Measurements from ENCODE around the gene SLC9A9. TPM values are rescaled to one million over a fixed set of nuclear protein-coding genes. Genes with fewer than 3 reads are reported as not detected.

SLC9A9 gene
- total RNA-seq, 1 experiment from 2014 or later, result 2.2 TPM

DNA sequence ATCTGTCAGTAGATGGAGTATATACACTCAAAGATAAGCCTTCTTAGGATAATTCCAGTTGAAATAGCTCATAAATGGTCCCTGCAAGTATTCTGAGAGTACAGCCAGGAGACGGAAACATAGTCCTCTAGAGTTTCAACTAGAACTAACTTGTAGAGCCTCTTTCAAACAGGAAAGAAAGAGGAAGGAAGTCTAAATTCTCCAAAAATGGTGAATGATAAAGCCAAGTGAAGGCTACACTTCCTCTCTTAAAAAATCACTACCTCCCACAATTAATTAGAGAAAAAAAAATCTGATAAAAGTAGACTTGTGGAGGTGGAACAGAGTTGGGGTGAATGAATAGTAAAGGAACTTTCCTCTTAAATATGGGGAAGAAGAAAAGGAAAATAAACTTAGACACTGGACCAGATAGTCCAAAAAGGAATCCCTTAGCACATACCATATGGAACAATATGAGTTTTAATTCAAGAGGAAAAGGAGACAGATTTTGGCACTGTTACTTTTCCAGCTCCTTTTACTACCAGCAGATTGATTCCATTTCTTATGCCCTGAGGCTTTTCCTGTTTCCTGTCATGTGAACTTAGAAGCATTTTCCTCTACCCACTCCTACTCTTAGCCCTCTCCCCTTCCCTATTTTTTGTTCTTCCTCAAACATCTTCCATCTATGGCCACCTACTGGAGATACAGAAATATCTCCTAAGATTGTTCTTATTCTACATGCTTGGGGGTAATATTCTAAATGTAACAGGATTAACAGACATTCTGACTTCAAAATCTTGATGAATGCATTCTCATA is 521.1 kb downstream of the SLC9A9 start:
- H3K9me3 ChIP-seq (ENCODE audit: low read length), result no peaks in the 10 kb centered on the region
- peak; percentile 67 for DNase-seq
- no peaks in the 10 kb centered on the region for H3K9me2 ChIP-seq (replicated peaks; ENCODE audit: insufficient read depth, low read length)
- no peaks in the 10 kb centered on the region for H3K27me3 ChIP-seq (ENCODE audit: low read length)
- peaks cover 34% of the 10 kb centered on the region for H3K4me1 ChIP-seq (ENCODE audit: low read length)
- no peak overlapping the region for H3K9ac ChIP-seq (ENCODE audit: low read length)
- H2AFZ ChIP-seq (ENCODE audit: low read length), result no peak overlapping the region
- H3K27ac ChIP-seq (ENCODE audit: low read length), result no peak overlapping the region
- no peak overlapping the region for H3K4me3 ChIP-seq (ENCODE audit: low read length)
- H3K36me3 ChIP-seq (ENCODE audit: insufficient read depth, low read length), result no peaks in the 10 kb centered on the region
- peak overlapping the region; percentile 3 for H3K4me2 ChIP-seq (ENCODE audit: low read depth, low read length, poor library complexity, severe bottlenecking)
- no peaks in the 10 kb centered on the region for H4K20me1 ChIP-seq (ENCODE audit: insufficient read depth, low read depth, low read length)
- H3K79me2 ChIP-seq (ENCODE audit: low read length), result no peaks in the 10 kb centered on the region

DNA sequence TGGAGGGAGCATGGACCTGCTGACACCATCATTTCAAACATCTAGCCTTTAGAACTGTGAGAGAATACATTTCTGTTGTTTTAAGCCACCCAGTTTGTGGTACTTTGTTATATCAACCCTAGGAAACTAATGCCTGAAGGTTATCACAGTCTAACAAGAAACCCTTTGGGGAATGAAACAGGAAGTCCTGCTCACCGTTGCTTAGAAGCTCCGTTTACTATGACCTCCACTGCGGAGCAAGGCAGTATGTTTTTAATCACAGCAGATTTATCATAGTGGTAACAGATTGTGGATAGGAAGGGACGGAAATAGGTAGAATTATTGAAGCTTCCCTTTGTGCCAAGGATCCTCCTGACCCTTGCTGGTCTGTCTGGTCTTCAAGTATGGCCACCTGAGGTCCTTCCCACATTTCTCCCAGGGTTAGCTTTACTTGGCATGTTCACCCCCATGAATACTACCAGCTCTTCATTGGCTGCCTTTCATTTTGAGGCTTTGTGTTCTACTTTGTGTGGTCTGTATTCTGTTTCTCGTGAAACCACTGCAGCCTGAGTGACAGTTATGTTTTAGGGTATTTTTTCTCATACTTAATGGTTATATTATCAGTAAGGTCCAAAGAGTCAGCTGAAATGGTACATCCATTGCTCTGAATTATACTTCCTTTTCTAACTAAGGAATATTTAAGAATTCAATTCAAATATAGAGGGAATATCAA is 527.1 kb downstream of the SLC9A9 start:
- H3K27me3 ChIP-seq (ENCODE audit: low read length), result no peaks in the 10 kb centered on the region
- no peaks in the 10 kb centered on the region for H4K20me1 ChIP-seq (ENCODE audit: insufficient read depth, low read depth, low read length)
- H3K27ac ChIP-seq (ENCODE audit: low read length), result no peak overlapping the region
- H3K4me2 ChIP-seq (ENCODE audit: low read depth, low read length, poor library complexity, severe bottlenecking), result peak overlapping the region; percentile 32
- no peak overlapping the region for H3K9ac ChIP-seq (ENCODE audit: low read length)
- H3K4me3 ChIP-seq (ENCODE audit: low read length), result no peak overlapping the region
- no peaks in the 10 kb centered on the region for H3K9me3 ChIP-seq (ENCODE audit: low read length)
- DNase-seq, result no peak
- H3K4me1 ChIP-seq (ENCODE audit: low read length), result peaks cover 31% of the 10 kb centered on the region
- no peaks in the 10 kb centered on the region for H3K79me2 ChIP-seq (ENCODE audit: low read length)
- no peaks in the 10 kb centered on the region for H3K36me3 ChIP-seq (ENCODE audit: insufficient read depth, low read length)
- no peaks in the 10 kb centered on the region for H3K9me2 ChIP-seq (replicated peaks; ENCODE audit: insufficient read depth, low read length)
- H2AFZ ChIP-seq (ENCODE audit: low read length), result no peak overlapping the region

DNA sequence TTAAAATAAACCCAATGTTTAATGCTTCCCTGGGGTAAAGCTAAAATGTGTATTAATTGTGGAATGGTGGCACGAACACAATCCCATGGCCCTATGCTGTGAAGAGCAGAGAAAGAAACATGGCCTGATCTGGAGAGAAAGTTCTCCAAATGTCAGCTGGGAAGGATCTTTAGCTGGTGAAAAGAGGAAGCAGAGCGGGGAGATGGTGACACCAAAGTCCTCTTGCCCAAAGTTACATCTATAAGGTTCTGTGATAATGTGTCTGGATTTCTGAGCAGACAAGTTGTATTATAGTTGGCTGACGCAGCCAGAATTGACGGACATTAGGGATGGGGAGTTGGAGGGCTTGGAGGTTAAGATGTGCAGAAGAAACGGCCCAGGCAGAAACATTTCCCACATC is 532.5 kb downstream of the SLC9A9 start:
- H2AFZ ChIP-seq (ENCODE audit: low read length), result peak overlapping the region; percentile 65; the same call in 1 of the 2 replicates
- no peaks in the 10 kb centered on the region for H3K9me2 ChIP-seq (replicated peaks; ENCODE audit: insufficient read depth, low read length)
- H3K27ac ChIP-seq (ENCODE audit: low read length), result no peak overlapping the region
- H3K27me3 ChIP-seq (ENCODE audit: low read length), result no peaks in the 10 kb centered on the region
- no peaks in the 10 kb centered on the region for H3K36me3 ChIP-seq (ENCODE audit: insufficient read depth, low read length)
- no peak overlapping the region for H3K9ac ChIP-seq (ENCODE audit: low read length)
- H3K4me2 ChIP-seq (ENCODE audit: low read depth, low read length, poor library complexity, severe bottlenecking), result peak overlapping the region; percentile 4
- H3K4me1 ChIP-seq (ENCODE audit: low read length), result peaks cover 55% of the 10 kb centered on the region
- DNase-seq, result peak; percentile 64
- H3K9me3 ChIP-seq (ENCODE audit: low read length), result no peaks in the 10 kb centered on the region
- H3K79me2 ChIP-seq (ENCODE audit: low read length), result no peaks in the 10 kb centered on the region
- no peaks in the 10 kb centered on the region for H4K20me1 ChIP-seq (ENCODE audit: insufficient read depth, low read depth, low read length)
- H3K4me3 ChIP-seq (ENCODE audit: low read length), result no peak overlapping the region

DNA sequence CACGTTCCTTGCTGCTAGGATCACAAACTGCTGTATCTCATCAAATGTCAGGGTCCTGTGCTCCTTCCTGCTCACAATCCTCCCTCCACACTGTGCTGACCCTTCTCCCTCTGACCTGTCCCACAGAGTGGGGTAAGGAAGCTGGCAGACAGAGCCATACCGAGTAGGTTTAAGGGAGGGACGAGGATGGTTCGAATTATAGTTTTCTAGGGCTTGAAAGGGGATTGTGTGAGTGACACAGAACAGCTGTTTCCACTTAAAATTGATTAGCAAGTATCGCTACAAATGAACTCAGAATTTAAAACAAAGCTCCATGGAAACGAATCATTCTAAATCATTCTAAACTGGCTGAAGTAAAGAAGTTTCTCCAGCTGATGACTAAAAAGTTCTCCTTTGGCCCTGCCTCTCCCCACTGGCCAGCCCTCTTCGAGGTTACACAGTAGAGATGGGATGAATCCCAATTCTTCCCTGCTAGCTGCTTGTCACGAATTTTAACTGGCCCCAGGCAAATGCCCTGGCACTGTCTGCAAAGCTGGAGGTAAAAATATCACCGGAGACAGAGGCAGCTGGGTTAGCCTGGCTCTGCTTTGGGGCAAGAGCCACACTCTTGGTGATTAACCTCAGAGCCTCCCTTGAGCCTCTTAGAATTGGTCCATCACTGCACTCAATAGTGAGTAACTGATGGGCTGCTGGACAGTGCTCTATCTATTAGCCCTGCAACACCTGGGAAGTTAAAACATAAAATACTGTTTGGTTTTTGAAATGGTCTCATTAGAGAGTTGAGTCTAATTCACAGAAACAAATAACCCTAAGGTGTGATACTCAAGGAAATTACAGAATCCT is 533.8 kb downstream of the SLC9A9 start:
- Histone ChIP-seq H3K9me3 (ENCODE audit: low read length) (no peaks in the 10 kb centered on the region), H2AFZ (ENCODE audit: low read length) (no peak overlapping the region), H3K9me2 (replicated peaks; ENCODE audit: insufficient read depth, low read length) (no peaks in the 10 kb centered on the region), H3K79me2 (ENCODE audit: low read length) (no peaks in the 10 kb centered on the region), H3K27ac (ENCODE audit: low read length) (no peak overlapping the region), H3K4me1 (ENCODE audit: low read length) (peaks cover 55% of the 10 kb centered on the region), H3K9ac (ENCODE audit: low read length) (no peak overlapping the region), H3K27me3 (ENCODE audit: low read length) (no peaks in the 10 kb centered on the region), H3K4me2 (ENCODE audit: low read depth, low read length, poor library complexity, severe bottlenecking) (no peak overlapping the region), H3K36me3 (ENCODE audit: insufficient read depth, low read length) (no peaks in the 10 kb centered on the region), H4K20me1 (ENCODE audit: insufficient read depth, low read depth, low read length) (no peaks in the 10 kb centered on the region), H3K4me3 (ENCODE audit: low read length) (no peak overlapping the region)
- no peak for DNase-seq

DNA sequence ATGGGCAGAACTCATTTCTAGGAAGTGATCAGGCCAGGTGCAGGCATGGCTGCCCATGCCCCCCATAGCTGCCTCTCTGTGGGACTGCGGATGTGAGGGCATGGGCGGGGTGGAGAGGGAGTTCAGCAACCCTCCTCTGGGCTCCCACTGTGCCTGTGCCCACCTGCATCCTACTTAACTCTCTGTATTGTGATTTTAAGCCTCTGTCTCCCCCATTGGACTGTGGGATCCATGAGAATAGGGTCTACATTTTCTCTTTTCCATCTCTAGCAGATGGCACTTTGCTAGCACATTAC is 534.4 kb downstream of the SLC9A9 start:
- no peak for DNase-seq
- Histone ChIP-seq H2AFZ (ENCODE audit: low read length) (no peak overlapping the region), H3K9ac (ENCODE audit: low read length) (no peak overlapping the region), H4K20me1 (ENCODE audit: insufficient read depth, low read depth, low read length) (no peaks in the 10 kb centered on the region), H3K9me2 (replicated peaks; ENCODE audit: insufficient read depth, low read length) (no peaks in the 10 kb centered on the region), H3K79me2 (ENCODE audit: low read length) (no peaks in the 10 kb centered on the region), H3K4me2 (ENCODE audit: low read depth, low read length, poor library complexity, severe bottlenecking) (no peak overlapping the region), H3K4me3 (ENCODE audit: low read length) (no peak overlapping the region), H3K27ac (ENCODE audit: low read length) (no peak overlapping the region), H3K27me3 (ENCODE audit: low read length) (no peaks in the 10 kb centered on the region), H3K4me1 (ENCODE audit: low read length) (peaks cover 49% of the 10 kb centered on the region), H3K36me3 (ENCODE audit: insufficient read depth, low read length) (no peaks in the 10 kb centered on the region), H3K9me3 (ENCODE audit: low read length) (no peaks in the 10 kb centered on the region)

DNA sequence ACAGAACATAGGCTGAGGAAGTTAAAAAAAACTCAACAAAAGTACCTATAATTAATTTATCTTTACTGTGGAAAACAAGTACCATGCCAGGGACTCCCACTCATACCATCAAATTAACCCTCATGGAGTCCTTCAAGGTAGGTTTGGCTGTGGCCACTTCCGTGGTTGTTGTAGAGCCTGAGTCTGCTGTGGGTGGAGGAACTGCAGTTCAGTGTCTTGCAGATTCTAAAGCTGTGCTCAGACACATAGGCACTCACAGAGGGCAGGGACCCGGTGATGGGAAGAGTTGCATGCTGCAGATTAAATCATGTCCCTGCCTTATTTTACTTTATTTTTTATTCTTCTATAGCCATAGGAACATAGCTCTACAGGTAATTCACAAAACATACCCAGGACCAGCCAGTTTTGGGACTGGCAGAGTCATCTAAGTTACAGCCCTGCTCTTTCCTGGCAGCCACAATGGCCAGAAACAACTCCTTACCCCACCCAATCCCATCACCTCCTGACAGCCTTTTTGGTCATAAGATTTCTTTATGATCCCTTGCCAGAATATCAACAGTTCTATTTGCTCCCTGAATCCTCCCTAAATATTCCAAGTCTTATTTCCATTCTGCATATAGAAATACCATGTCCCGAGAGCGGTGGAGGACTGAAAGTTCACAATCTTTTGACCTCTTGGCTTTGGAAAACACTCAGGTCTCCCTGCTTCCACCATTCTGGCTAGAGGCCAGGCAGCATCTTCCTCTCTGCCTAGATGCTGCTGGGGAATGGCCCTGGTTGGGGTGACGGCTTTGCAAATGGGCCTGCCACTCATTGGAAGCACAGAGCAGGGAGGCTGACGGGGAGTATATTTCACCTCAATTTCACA is 535.0 kb downstream of the SLC9A9 start:
- no peak for DNase-seq
- Histone ChIP-seq H3K36me3 (ENCODE audit: insufficient read depth, low read length) (no peaks in the 10 kb centered on the region), H2AFZ (ENCODE audit: low read length) (no peak overlapping the region), H3K27me3 (ENCODE audit: low read length) (no peaks in the 10 kb centered on the region), H3K9me3 (ENCODE audit: low read length) (no peaks in the 10 kb centered on the region), H3K79me2 (ENCODE audit: low read length) (no peaks in the 10 kb centered on the region), H3K9ac (ENCODE audit: low read length) (no peak overlapping the region), H3K4me2 (ENCODE audit: low read depth, low read length, poor library complexity, severe bottlenecking) (no peak overlapping the region), H3K9me2 (replicated peaks; ENCODE audit: insufficient read depth, low read length) (no peaks in the 10 kb centered on the region), H3K27ac (ENCODE audit: low read length) (no peak overlapping the region), H4K20me1 (ENCODE audit: insufficient read depth, low read depth, low read length) (no peaks in the 10 kb centered on the region), H3K4me1 (ENCODE audit: low read length) (peaks cover 44% of the 10 kb centered on the region), H3K4me3 (ENCODE audit: low read length) (no peak overlapping the region)

DNA sequence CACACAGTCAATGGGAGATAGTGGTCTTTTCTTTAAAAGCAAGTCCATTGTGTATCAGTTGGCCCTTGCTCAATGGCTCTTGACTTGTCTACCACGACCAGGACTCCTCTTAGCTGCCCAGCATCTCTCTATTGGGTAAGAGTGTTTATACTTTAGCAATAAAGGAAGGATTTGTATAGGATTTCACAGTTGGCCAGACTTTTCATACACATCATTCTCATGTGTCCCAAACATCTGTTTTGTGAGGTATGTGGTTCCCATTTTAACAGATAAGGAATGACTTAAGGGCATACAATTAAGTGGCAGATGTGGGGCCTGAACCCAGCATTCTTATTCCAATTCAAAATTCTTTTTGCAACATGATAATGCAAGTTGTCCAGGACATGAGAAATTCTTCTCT is 537.2 kb downstream of the SLC9A9 start:
- Histone ChIP-seq H3K4me3 (ENCODE audit: low read length) (no peak overlapping the region), H3K79me2 (ENCODE audit: low read length) (no peaks in the 10 kb centered on the region), H2AFZ (ENCODE audit: low read length) (no peak overlapping the region), H3K4me2 (ENCODE audit: low read depth, low read length, poor library complexity, severe bottlenecking) (no peak overlapping the region), H3K9me2 (replicated peaks; ENCODE audit: insufficient read depth, low read length) (no peaks in the 10 kb centered on the region), H3K27ac (ENCODE audit: low read length) (no peak overlapping the region), H3K27me3 (ENCODE audit: low read length) (no peaks in the 10 kb centered on the region), H3K9me3 (ENCODE audit: low read length) (no peaks in the 10 kb centered on the region), H3K36me3 (ENCODE audit: insufficient read depth, low read length) (no peaks in the 10 kb centered on the region), H3K9ac (ENCODE audit: low read length) (no peak overlapping the region), H3K4me1 (ENCODE audit: low read length) (peaks cover 54% of the 10 kb centered on the region), H4K20me1 (ENCODE audit: insufficient read depth, low read depth, low read length) (no peaks in the 10 kb centered on the region)
- no peak for DNase-seq
